Body of pancreas (tissue), 4 donors: ENCODE results near the gene ACVR1. TPM values are rescaled to one million over a fixed set of nuclear protein-coding genes. Genes with fewer than 3 reads are reported as not detected.

ENCODE experiments used
- ATAC-seq: fragments of 150-250 bp; one replicate; pipeline ENCODE4 v1.9.1; 2016
- DNase-seq, 4 donors: peaks; one replicate each; pipeline ENCODE4 v3.0.0-alpha.2; 2019
- H3K27ac ChIP-seq, 4 donors: fragments of 200-600 bp; sonication (generic); 1 replicate in 3 of 4; 2 replicates in 1 of 4; pipeline versions ENCODE4 v1.5.1 to v1.6.1; 2016 to 2019; ENCODE audit warnings: mild to moderate bottlenecking in 1 of 4, mixed read lengths in 1 of 4, moderate library complexity in 1 of 4
- H3K27me3 ChIP-seq, 2 donors: fragments of 200-600 bp; sonication (generic); one replicate each; pipeline ENCODE4 v1.6.0; 2016; ENCODE audit warnings: mild to moderate bottlenecking in 1 of 2
- H3K36me3 ChIP-seq, 2 donors: fragments of 200-600 bp; sonication (generic); replicated peaks in 1 of 2; 2 replicates each; pipeline ENCODE4 v1.5.1; 2016; ENCODE audit warnings: low read depth in 2 of 2; ENCODE audit not compliant: insufficient read depth in 1 of 2
- H3K4me1 ChIP-seq: fragments of 200-600 bp; sonication (generic); one replicate; pipeline ENCODE4 v1.6.0; 2016
- H3K4me3 ChIP-seq, 2 donors: fragments of 200-600 bp; sonication (generic); 1 replicate in 1 of 2; 2 replicates in 1 of 2; pipeline ENCODE4 v1.5.1; 2016 to 2019
- H3K9me3 ChIP-seq, 3 donors: fragments of 200-600 bp; sonication (generic); 1 replicate in 2 of 3; 2 replicates in 1 of 3; pipeline ENCODE4 v1.5.1; 2016
- CTCF ChIP-seq, 7 experiments: fragments of 450-650 bp in 4 of 7; fragments of 200-600 bp in 3 of 7; sonication (generic) in 3 of 7; IDR thresholded peaks; one replicate each; pipeline ENCODE4 v1.5.1; 2016 to 2019; ENCODE audit warnings: antibody characterized with exemption in 7 of 7
- POLR2A ChIP-seq, 3 donors: fragments of 450-650 bp; IDR thresholded peaks; one replicate each; pipeline ENCODE4 v1.6.1; 2016; ENCODE audit warnings: antibody characterized with exemption in 3 of 3, mild to moderate bottlenecking in 2 of 3
- WGBS, 2 donors: methylation state at CpG; one replicate each; pipeline ENCODE4 v1.1.5; 2017; 5-methylcytosine and 5-hydroxymethylcytosine counted together
- intact Hi-C: fragments of 100-400 bp; cut with DNase I; formaldehyde crosslinking; loops from one replicate; pipeline ENCODE4 v1.15.1; 2023
- total RNA-seq, 2 donors: library from RNA; depleted of rRNA; stranded (reverse); fragments of >200 nt; gene quantifications; one replicate each; pipeline ENCODE4 v1.1.0, GENCODE V29; 2016

Gene ACVR1
- total RNA-seq, 2 donors from 2014 or later, result 14.0 to 18.5 TPM

GRCh38 chr2:157699806-157700205 is 176.3 kb downstream of the ACVR1 start:
- intact Hi-C loops, result no loop called here
- peaks cover 0 to 7% (median 0%) of the 10 kb centered on the region in 3 donors for H3K9me3 ChIP-seq
- H3K4me3 ChIP-seq, result no peak overlapping the region
- no peak overlapping the region for H3K27ac ChIP-seq
- no peak for DNase-seq
- no peak for ATAC-seq
- 84 to 100% methylated on average over 1 of the region's 1 CpG for WGBS, 2 donors
- no peaks in the 10 kb centered on the region for H3K4me1 ChIP-seq
- TF ChIP-seq CTCF (IDR thresholded peaks at IDR 0.05) (no peak), POLR2A (IDR thresholded peaks at IDR 0.05) (no peak)
- H3K27me3 ChIP-seq, result no peaks in the 10 kb centered on the region
- H3K36me3 ChIP-seq, result no peaks in the 10 kb centered on the region

- Histone ChIP-seq H3K27me3 (no peaks in the 10 kb centered on the region), H3K9me3 (peaks cover 0 to 3% (median 0%) of the 10 kb centered on the region in 3 donors), H3K4me1 (no peaks in the 10 kb centered on the region), H3K4me3 (no peak overlapping the region), H3K36me3 (no peaks in the 10 kb centered on the region), H3K27ac (no peak overlapping the region)
- intact Hi-C loops, result no loop called here
- DNase-seq (no peak), ATAC-seq (no peak)
- WGBS, 2 donors, result 71 to 85% methylated on average over 3 of the region's 3 CpGs
- TF ChIP-seq POLR2A (IDR thresholded peaks at IDR 0.05), result no peak
- no peak for TF ChIP-seq CTCF (IDR thresholded peaks at IDR 0.05)
Observed at GRCh38 chr2:157699009-157699408, 177.1 kb downstream of the ACVR1 start.

GRCh38 chr2:157698430-157698829 is 177.7 kb downstream of the ACVR1 start:
- Histone ChIP-seq H3K9me3 (no peaks in the 10 kb centered on the region), H3K27me3 (no peaks in the 10 kb centered on the region), H3K4me1 (no peaks in the 10 kb centered on the region), H3K4me3 (no peak overlapping the region), H3K27ac (no peak overlapping the region), H3K36me3 (no peaks in the 10 kb centered on the region)
- TF ChIP-seq POLR2A (IDR thresholded peaks at IDR 0.05) (no peak), CTCF (IDR thresholded peaks at IDR 0.05) (no peak)
- intact Hi-C loops, result no loop called here
- ATAC-seq, result no peak
- WGBS, 2 donors, result 80% methylated on average over 1 of the region's 1 CpG; no CpG with 5 or more reads in 1 of the 2 donors
- DNase-seq, result no peak

- 81 to 83% methylated on average over 3 of the region's 3 CpGs for WGBS, 2 donors
- Histone ChIP-seq H3K4me3 (no peak overlapping the region), H3K36me3 (no peaks in the 10 kb centered on the region), H3K27me3 (no peaks in the 10 kb centered on the region), H3K4me1 (no peaks in the 10 kb centered on the region), H3K9me3 (no peaks in the 10 kb centered on the region), H3K27ac (no peak overlapping the region)
- no peak for ATAC-seq
- no peak for DNase-seq
- TF ChIP-seq CTCF (IDR thresholded peaks at IDR 0.05) (no peak), POLR2A (IDR thresholded peaks at IDR 0.05) (no peak)
- intact Hi-C loops, result no loop called here
Observed at GRCh38 chr2:157696036-157696435, 180.1 kb downstream of the ACVR1 start.

GRCh38 chr2:157692768-157693167 is 183.4 kb downstream of the ACVR1 start:
- H3K4me1 ChIP-seq, result no peaks in the 10 kb centered on the region
- no peaks in the 10 kb centered on the region for H3K27me3 ChIP-seq
- DNase-seq, result no peak
- intact Hi-C loops, result no loop called here
- 93 to 100% methylated on average over 2 of the region's 2 CpGs for WGBS, 2 donors
- H3K9me3 ChIP-seq, result no peaks in the 10 kb centered on the region
- ATAC-seq, result no peak
- no peaks in the 10 kb centered on the region for H3K36me3 ChIP-seq
- no peak overlapping the region for H3K27ac ChIP-seq
- no peak overlapping the region for H3K4me3 ChIP-seq
- TF ChIP-seq POLR2A (IDR thresholded peaks at IDR 0.05), result no peak
- TF ChIP-seq CTCF (IDR thresholded peaks at IDR 0.05), result no peak
